Esophagus muscularis mucosa (tissue), 4 donors: ENCODE data around the gene PTOV1. TPM values are rescaled to one million over a fixed set of nuclear protein-coding genes. Genes with fewer than 3 reads are reported as not detected.

ENCODE experiments used
- DNase-seq: peaks from one replicate; pipeline ENCODE4 v3.0.0-alpha.2; 2017; ENCODE audit errors: extremely low spot score
- H3K27ac ChIP-seq, 4 donors: fragments of 200-600 bp; sonication (generic); replicated peaks in 1 of 4; 1 replicate in 3 of 4; 2 replicates in 1 of 4; pipeline ENCODE4 v1.5.1; 2016 to 2019; ENCODE audit warnings: mild to moderate bottlenecking in 1 of 4
- H3K27me3 ChIP-seq, 4 donors: fragments of 200-600 bp; sonication (generic); one replicate each; pipeline versions ENCODE4 v1.5.1 to v1.6.0; 2016 to 2019
- H3K36me3 ChIP-seq, 4 donors: fragments of 200-600 bp; sonication (generic); one replicate each; pipeline ENCODE4 v1.5.1; 2016 to 2019
- H3K4me1 ChIP-seq, 4 donors: fragments of 200-600 bp; sonication (generic); one replicate each; pipeline ENCODE4 v1.5.1; 2016 to 2019
- H3K4me3 ChIP-seq, 4 donors: fragments of 200-600 bp; sonication (generic); 1 replicate in 2 of 4; 2 replicates in 2 of 4; pipeline ENCODE4 v1.5.1; 2016 to 2019; ENCODE audit warnings: mild to moderate bottlenecking in 4 of 4, moderate library complexity in 1 of 4
- H3K9me3 ChIP-seq, 4 donors: fragments of 200-600 bp; sonication (generic); 1 replicate in 3 of 4; 2 replicates in 1 of 4; pipeline ENCODE4 v1.5.1; 2016 to 2019
- EP300 ChIP-seq: sonication (generic); formaldehyde crosslinking; IDR thresholded peaks from one replicate; pipeline ENCODE4 v1.6.1; 2017; ENCODE audit warnings: antibody characterized with exemption
- POLR2A ChIP-seq: fragments of 450-650 bp; IDR thresholded peaks from one replicate; pipeline ENCODE4 v1.6.1; 2017; ENCODE audit warnings: antibody characterized with exemption, moderate library complexity, mild to moderate bottlenecking, low read depth
- POLR2AphosphoS5 ChIP-seq, 2 donors: sonication (generic); formaldehyde crosslinking; IDR thresholded peaks; one replicate each; pipeline ENCODE4 v1.6.1; 2017; ENCODE audit warnings: antibody characterized with exemption in 2 of 2
- WGBS: methylation state at CpG from one replicate; pipeline ENCODE4 v1.1.5; 2018; 5-methylcytosine and 5-hydroxymethylcytosine counted together
- intact Hi-C: fragments of 100-400 bp; cut with DNase I; formaldehyde crosslinking; loops from one replicate; pipeline ENCODE4 v1.15.1; 2023
- total RNA-seq, 4 donors: library from RNA; depleted of rRNA; stranded (reverse); fragments of >200 nt; gene quantifications; one replicate each; pipeline versions ENCODE4 v1.1.0 to v1.2.1, GENCODE V29; 2016
- TF ChIP-seq, protein P1 (sequence below), 3 experiments: fragments of 200-600 bp in 2 of 3; fragments of 450-650 bp in 1 of 3; sonication (generic) in 2 of 3; IDR thresholded peaks; one replicate each; pipeline ENCODE4 v1.5.1; 2017 to 2019; ENCODE audit warnings: antibody characterized with exemption in 3 of 3, mild to moderate bottlenecking in 2 of 3, moderate library complexity in 1 of 3

PTOV1 gene
- total RNA-seq, 4 donors from 2014 or later, result 60.5 to 102 (median 84.4) TPM

DNA sequence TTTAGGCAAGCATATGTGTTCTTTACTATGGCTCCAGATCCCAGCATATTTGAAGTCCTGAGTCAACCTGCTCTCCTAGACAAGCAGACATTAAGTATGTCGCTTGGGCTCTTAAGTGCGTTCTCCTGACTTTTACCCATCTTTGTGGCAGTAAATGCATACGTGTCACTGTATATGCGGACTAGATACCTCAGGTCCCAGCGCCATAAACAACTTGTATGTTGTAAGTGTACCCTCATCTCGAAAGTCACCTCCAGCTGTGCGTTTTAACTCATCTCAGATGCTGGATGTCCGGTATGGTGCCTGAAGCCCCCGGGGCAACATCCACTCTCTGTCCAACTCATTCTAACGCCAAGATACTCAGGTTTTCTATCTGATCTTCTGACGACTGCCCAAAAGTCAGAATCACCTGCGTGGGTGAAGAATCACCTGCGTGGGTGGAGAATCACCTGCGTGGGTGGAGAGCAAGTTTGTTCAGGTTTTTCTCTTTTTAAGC, 1.7 kb downstream of the PTOV1 start:
- no peaks in the 10 kb centered on the region for H3K9me3 ChIP-seq
- DNase-seq, result no peak
- H3K36me3 ChIP-seq, result peaks cover 7 to 36% (median 35%) of the 10 kb centered on the region in 4 donors
- 72% methylated on average over 14 of the region's 14 CpGs for WGBS
- H3K4me1 ChIP-seq, result peaks cover 27 to 44% (median 40%) of the 10 kb centered on the region in 4 donors
- intact Hi-C loops, result loop anchor here (5.0 kb wide), 1 partner anchor 35 kb away; the partner anchor contains the start of gene MED25
- no peak overlapping the region for H3K27ac ChIP-seq
- H3K4me3 ChIP-seq, result peak overlapping the region; percentile 84 to 97 (median 86)
- H3K27me3 ChIP-seq, result no peaks in the 10 kb centered on the region
- TF ChIP-seq POLR2AphosphoS5 (IDR thresholded peaks at IDR 0.05), result no peak
- TF ChIP-seq, protein P1, sequence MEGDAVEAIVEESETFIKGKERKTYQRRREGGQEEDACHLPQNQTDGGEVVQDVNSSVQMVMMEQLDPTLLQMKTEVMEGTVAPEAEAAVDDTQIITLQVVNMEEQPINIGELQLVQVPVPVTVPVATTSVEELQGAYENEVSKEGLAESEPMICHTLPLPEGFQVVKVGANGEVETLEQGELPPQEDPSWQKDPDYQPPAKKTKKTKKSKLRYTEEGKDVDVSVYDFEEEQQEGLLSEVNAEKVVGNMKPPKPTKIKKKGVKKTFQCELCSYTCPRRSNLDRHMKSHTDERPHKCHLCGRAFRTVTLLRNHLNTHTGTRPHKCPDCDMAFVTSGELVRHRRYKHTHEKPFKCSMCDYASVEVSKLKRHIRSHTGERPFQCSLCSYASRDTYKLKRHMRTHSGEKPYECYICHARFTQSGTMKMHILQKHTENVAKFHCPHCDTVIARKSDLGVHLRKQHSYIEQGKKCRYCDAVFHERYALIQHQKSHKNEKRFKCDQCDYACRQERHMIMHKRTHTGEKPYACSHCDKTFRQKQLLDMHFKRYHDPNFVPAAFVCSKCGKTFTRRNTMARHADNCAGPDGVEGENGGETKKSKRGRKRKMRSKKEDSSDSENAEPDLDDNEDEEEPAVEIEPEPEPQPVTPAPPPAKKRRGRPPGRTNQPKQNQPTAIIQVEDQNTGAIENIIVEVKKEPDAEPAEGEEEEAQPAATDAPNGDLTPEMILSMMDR (IDR thresholded peaks at IDR 0.05), result no peak
- no peak for TF ChIP-seq EP300
- no peak for TF ChIP-seq POLR2A

- peak overlapping the region in 2 of 4 donors; percentile 27 to 45 for H3K27ac ChIP-seq
- peaks cover 13 to 49% (median 48%) of the 10 kb centered on the region in 4 donors for H3K36me3 ChIP-seq
- 86% methylated on average over 10 of the region's 10 CpGs for WGBS
- TF ChIP-seq EP300 (no peak), POLR2AphosphoS5 (IDR thresholded peaks at IDR 0.05) (no peak), POLR2A (no peak)
- TF ChIP-seq, protein P1 (IDR thresholded peaks at IDR 0.05), result no peak
- no peak overlapping the region for H3K4me3 ChIP-seq
- no peaks in the 10 kb centered on the region for H3K27me3 ChIP-seq
- H3K9me3 ChIP-seq, result no peaks in the 10 kb centered on the region
- intact Hi-C loops, result loop anchor here (5.0 kb wide), 1 partner anchor 37 kb away; the partner anchor contains the start of gene MED25
- peaks cover 27 to 44% (median 40%) of the 10 kb centered on the region in 4 donors for H3K4me1 ChIP-seq
- DNase-seq, result no peak
These were observed 3.0 kb downstream of the PTOV1 start for GRCh38 chr19:49853852-49854377.

DNA sequence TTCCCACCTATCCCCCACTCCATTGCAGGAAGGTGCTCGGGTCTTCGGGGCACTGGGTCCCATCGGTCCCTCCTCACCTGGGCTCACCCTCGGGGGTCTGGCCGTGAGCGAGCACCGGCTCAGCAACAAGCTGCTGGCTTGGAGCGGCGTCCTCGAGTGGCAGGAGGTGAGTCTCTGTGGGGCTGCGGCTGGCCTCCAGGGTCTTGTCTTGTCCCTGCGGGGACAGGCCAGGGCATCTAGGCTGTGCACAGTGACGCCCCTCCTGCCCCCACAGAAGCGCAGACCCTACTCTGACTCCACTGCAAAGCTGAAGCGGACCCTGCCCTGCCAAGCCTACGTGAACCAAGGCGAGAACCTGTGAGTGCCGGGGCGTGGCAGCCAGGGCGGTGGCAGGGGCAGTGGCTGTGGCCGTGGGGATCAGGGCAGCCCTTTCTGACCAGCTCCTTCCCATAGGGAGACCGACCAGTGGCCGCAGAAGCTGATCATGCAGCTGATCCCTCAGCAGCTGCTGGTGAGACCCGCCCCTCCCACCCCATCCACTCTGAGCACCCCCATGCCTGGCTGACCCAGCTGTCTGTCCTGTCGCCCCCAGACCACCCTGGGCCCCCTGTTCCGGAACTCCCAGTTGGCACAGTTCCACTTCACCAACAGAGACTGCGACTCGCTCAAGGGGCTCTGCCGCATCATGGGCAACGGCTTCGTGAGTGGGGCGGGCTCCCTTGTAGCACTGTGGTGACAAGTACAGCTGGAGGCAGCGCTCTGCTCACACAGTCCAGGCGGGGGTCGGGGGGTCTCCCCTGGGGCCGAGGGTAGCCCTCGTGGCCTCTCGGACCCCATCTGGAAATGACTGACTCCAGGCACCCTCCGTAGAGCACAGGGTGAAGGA, 3.7 kb downstream of the PTOV1 start:
- H3K27me3 ChIP-seq, result no peaks in the 10 kb centered on the region
- intact Hi-C loops, result loop anchor here (5.0 kb wide), 1 partner anchor 37 kb away; the partner anchor contains the start of gene MED25
- TF ChIP-seq POLR2A (no peak), POLR2AphosphoS5 (IDR thresholded peaks at IDR 0.05) (no peak), EP300 (no peak)
- TF ChIP-seq, protein P1 (IDR thresholded peaks at IDR 0.05), result no peak
- H3K27ac ChIP-seq, result no peak overlapping the region
- no peaks in the 10 kb centered on the region for H3K9me3 ChIP-seq
- no peak overlapping the region for H3K4me3 ChIP-seq
- peaks cover 17 to 56% (median 55%) of the 10 kb centered on the region in 4 donors for H3K36me3 ChIP-seq
- peaks cover 27 to 42% (median 39%) of the 10 kb centered on the region in 4 donors for H3K4me1 ChIP-seq
- WGBS, result 76% methylated on average over 15 of the region's 39 CpGs
- no peak for DNase-seq

DNA sequence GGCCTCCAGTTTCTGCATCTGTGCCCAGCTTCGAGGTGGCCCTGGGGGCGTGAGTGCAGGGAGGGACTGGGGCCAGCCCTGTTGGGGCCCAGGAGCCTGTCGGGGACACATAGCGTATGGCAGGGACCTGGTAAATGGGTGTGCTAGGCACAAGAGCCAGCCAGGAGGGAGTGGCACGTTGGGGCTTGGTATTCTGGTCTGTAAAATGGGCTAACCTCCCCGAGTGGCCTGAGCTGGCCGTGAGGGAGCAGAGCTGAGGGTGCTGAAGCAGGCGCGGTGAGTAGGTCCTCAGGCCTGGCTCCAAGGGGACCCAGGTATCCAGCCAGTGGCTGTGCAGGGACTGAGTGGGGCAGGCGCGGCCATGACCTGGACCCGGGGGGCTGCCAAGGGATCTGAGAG, 4.3 kb downstream of the PTOV1 start:
- no peak overlapping the region for H3K4me3 ChIP-seq
- no peaks in the 10 kb centered on the region for H3K27me3 ChIP-seq
- H3K9me3 ChIP-seq, result no peaks in the 10 kb centered on the region
- 69% methylated on average over 7 of the region's 12 CpGs for WGBS
- no peak overlapping the region for H3K27ac ChIP-seq
- DNase-seq, result no peak
- H3K4me1 ChIP-seq, result peaks cover 21 to 37% (median 35%) of the 10 kb centered on the region in 4 donors
- peaks cover 22 to 62% (median 61%) of the 10 kb centered on the region in 4 donors for H3K36me3 ChIP-seq
- intact Hi-C loops, result no loop called here
- TF ChIP-seq POLR2AphosphoS5 (IDR thresholded peaks at IDR 0.05), result no peak
- no peak for TF ChIP-seq EP300
- no peak for TF ChIP-seq POLR2A
- TF ChIP-seq, protein P1 (IDR thresholded peaks at IDR 0.05), result no peak
